ES-I3 (cell line): ENCODE data around the gene LRGUK.
"Not testable (repeated sequence)": the region's sequence is repeated elsewhere in the genome, so short reads cannot be mapped to it uniquely, and the experiment has no call there.

ENCODE experiments used
- H3K36me3 ChIP-seq: 2 replicates; pipeline ENCODE4 v1.6.1; 2013; ENCODE audit warnings: mild to moderate bottlenecking, low read length, control low read depth, moderate library complexity; ENCODE audit not compliant: insufficient read depth
- H3K4me1 ChIP-seq: 2 replicates; pipeline ENCODE4 v1.6.1; 2013; ENCODE audit warnings: mild to moderate bottlenecking, control low read depth, low read length; ENCODE audit not compliant: insufficient read depth
- H3K9ac ChIP-seq: 2 replicates; pipeline ENCODE4 v1.6.1; 2013; ENCODE audit warnings: low read depth, mild to moderate bottlenecking, low read length, moderate library complexity
- H3K9me3 ChIP-seq: 2 replicates; pipeline ENCODE4 v1.6.1; 2013; ENCODE audit warnings: mild to moderate bottlenecking, low read length, moderate library complexity; ENCODE audit not compliant: control insufficient read depth, insufficient read depth

The LRGUK gene

DNA sequence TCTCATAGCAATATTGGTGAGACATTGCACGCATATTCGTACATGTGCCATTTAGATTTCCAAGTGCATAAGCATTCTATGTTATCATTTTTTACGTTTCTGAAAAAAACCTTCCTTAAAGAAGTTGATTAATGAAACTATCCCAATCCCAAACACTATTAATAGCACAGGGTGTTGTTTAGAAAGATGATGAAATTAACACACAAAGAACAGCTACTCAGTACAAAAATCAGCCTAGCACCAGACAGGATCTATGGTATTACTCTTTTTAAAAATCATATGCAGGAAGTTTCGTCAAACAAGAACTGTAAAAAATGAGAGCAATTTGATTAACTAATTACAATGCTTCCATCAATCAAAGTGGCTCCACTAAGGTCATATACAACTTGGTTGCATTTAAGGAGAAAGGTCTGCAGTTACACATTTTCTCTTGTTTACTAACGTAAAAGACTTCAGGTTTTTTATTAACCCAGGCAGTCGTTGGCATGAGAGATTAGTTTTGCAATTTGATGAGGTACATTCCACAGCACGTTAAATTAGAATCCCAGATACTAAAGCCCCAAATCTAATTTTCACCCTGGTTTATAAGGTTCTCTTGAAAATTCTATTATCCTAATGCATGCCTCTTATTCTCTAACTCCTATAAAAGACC is 151.5 kb downstream of the LRGUK start:
- no peaks in the 10 kb centered on the region for H3K36me3 ChIP-seq

GRCh38 chr7:134279336-134279735 is 152.2 kb downstream of the LRGUK start:
- Histone ChIP-seq H3K9me3 (no peaks in the 10 kb centered on the region), H3K4me1 (0 out of 2 replicates have a peak, but pooled peaks cover 5% of the 10 kb centered on the region), H3K36me3 (no peaks in the 10 kb centered on the region), H3K9ac (no peak overlapping the region)

More for the DNA sequence above, 151.5 kb downstream of the LRGUK start:
- no peaks in the 10 kb centered on the region for H3K9me3 ChIP-seq
- H3K9ac ChIP-seq: no peak overlapping the region
- 0 out of 2 replicates have a peak, but pooled peaks cover 5% of the 10 kb centered on the region for H3K4me1 ChIP-seq

DNA sequence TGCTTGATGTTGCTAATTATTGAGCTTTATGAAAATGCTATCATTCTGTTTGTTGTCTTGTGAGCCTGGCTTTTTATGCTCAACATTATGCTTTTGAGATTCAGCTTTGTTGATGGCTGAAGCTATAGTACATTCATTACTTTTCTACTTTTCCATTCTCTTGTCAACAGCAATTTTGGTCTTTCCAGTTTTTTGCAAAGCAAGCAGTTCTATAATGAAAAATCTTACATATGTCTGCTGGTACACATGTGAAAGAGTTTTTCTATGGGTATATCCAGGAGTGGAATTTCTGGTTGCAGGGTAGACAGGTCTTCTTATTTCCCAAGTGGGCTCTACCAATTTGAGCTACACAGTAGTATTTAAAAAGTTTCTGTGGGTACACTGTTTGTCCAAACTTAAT is 152.8 kb downstream of the LRGUK start:
- H3K36me3 ChIP-seq: no peaks in the 10 kb centered on the region
- H3K9me3 ChIP-seq: no peaks in the 10 kb centered on the region
- no peak overlapping the region for H3K9ac ChIP-seq
- 0 out of 2 replicates have a peak, but pooled peaks cover 5% of the 10 kb centered on the region for H3K4me1 ChIP-seq

DNA sequence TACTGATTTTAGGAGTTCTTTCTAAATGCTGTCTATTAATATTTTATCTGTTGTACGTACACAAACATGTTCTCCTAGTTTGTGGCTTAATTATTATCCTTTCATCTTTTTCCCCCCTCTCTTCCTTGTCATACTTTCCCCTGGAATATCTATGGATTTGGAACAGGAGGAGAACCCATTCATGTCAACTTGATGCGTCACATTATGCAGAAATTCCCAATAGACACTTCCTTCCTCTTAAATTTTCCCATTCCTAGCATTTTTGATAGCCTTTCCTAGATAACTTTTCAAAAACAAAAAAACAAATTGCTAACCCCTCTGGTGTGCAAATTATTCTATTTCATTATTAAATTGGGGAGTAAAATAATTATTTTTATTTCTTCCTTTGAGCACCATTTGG is 153.4 kb downstream of the LRGUK start:
- Histone ChIP-seq H3K9me3 (no peaks in the 10 kb centered on the region), H3K36me3 (no peaks in the 10 kb centered on the region), H3K4me1 (0 out of 2 replicates have a peak, but pooled peaks cover 5% of the 10 kb centered on the region), H3K9ac (no peak overlapping the region)

DNA sequence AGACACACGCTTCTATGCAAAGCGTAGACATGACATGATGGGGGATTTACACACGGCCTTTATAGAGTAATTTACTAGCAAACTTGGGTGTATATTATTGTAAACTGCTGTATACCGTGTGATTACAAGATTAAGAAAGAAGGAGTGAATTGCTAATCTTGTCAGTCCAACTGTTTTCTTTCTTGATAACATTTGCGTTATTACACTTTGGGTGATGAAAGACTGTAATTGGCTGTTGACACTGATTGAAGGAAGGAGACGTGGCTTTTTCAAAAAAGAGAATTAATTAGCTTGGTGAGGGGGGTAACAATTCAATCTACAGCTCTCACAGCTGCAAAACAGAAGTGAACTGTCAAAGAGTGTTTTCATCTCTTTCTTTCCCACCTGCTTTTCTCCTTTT is 156.9 kb downstream of the LRGUK start:
- Histone ChIP-seq H3K4me1 (no peaks in the 10 kb centered on the region), H3K36me3 (no peaks in the 10 kb centered on the region), H3K9ac (no peak overlapping the region), H3K9me3 (no peaks in the 10 kb centered on the region)

DNA sequence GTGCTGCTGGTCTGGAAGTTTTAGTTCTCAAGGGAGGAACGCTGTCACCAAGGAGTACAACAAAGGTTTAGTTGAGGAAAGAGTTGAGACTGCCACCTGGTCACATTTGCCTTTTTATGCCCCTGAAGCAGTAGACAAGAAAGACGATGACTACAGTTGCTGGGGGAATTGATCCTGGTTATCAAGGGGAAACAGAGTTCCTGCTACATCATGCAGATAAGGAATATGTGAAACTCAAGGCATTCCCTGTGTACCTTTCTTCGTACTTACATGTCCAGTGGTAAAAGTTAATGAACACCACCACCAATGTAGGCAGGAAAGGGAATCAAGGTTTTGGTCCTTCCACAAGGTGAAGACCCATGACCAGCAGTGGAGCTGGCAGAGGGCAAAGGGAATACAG is 157.8 kb downstream of the LRGUK start:
- Histone ChIP-seq H3K9ac (no peak overlapping the region), H3K9me3 (no peaks in the 10 kb centered on the region), H3K36me3 (no peaks in the 10 kb centered on the region), H3K4me1 (no peaks in the 10 kb centered on the region)

DNA sequence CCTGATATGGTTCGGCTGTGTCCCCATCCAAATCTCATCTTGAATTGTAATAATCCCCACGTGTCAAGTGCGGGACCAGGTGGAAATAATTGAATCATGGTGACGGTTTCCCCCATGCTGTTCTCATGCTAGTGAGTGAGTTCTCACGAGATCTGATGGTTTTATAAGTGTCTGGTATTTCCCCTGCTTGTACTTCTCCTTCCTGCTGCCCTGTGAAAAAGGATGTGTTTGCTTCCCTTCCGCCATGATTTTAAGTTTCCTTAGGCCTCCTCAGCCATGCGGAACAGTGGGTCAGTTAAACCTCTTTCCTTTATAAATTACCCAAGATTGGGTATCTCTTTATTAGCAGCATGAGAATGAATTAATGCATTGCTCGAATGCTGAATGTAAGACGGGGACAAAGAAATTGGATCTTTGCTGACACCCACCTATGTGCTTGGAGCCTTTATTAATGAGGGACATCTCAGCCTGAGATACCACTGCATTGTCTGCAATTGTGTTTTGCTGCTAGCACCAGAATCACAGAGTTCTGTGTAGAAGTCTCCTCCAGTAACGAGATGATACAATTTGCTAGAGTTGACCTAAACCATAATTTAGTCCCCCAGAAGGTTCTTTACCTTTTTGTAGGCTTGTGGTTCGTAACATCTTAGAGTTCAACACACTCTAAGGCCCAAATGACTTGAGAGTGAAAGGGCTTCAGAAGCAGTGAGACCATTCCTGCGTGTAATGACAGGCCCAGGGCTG is 160.9 kb downstream of the LRGUK start:
- Histone ChIP-seq H3K4me1 (no peaks in the 10 kb centered on the region), H3K9ac (no peak overlapping the region), H3K36me3 (no peaks in the 10 kb centered on the region), H3K9me3 (no peaks in the 10 kb centered on the region)

DNA sequence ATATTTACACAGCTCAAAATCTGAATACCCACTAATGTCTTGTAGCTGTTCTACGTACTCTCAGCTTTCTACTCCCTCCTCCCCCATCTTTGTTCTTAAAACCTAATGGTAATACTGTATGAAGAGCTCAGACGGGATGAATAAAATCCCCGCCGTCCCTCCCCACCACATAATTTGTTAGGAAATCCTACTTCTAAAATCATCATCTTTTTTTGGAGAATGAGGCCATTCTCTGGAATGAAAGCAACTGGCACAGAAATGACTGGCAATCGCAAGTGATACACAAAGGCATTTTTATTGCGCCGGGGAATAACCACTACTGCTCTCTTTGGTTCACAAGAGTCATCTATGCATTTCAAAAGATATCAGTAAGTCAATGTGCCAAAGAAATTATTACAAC is 162.3 kb downstream of the LRGUK start:
- no peaks in the 10 kb centered on the region for H3K36me3 ChIP-seq
- no peaks in the 10 kb centered on the region for H3K4me1 ChIP-seq
- no peak overlapping the region for H3K9ac ChIP-seq
- H3K9me3 ChIP-seq: no peaks in the 10 kb centered on the region

DNA sequence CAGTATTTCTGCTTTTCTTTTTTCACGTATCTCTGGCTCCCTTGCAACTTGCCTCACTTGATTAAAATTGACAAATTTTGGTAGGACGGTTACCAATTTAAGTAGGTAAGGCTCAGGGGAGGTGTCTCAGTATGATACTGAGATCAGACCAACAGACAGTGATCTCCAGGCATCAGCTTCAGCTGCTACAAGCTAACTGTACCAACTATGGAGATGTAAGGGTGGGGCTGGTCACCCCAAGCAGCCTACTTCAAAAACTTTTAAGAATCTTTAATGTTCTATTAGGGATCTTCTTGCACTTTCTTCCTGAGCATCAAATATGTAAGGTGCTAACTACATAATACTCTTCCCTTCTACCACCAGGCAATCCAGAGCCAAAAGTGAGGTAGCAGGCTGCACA is 162.7 kb downstream of the LRGUK start:
- H3K36me3 ChIP-seq: no peaks in the 10 kb centered on the region
- no peak overlapping the region for H3K9ac ChIP-seq

DNA sequence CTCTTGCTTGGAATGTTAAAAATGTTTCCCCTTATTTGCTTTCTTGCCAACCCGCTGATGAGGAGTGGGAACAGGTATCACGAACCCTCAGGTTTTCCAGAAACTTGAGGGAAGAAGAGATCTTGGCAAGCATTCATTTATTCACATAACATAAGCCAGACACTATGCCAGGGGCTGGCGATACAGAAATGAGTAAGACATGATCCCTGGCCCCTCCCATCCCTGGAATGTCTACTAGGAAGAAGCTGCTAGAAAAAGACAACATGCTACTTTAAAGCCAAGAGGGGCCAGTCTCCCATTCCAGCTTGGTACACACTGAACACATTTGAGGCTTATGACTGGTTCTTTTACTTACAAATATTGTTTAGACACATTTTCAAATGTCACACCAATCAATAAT is 163.1 kb downstream of the LRGUK start:
- H3K9ac ChIP-seq: no peak overlapping the region
- H3K9me3 ChIP-seq: no peaks in the 10 kb centered on the region
- H3K36me3 ChIP-seq: no peaks in the 10 kb centered on the region; the same call in 1 of the 2 replicates
- H3K4me1 ChIP-seq: no peaks in the 10 kb centered on the region

More for the DNA sequence above, 162.7 kb downstream of the LRGUK start:
- no peaks in the 10 kb centered on the region for H3K9me3 ChIP-seq
- H3K4me1 ChIP-seq: no peaks in the 10 kb centered on the region

- H3K9ac ChIP-seq: no peak overlapping the region
- H3K4me1 ChIP-seq: no peaks in the 10 kb centered on the region
- no peaks in the 10 kb centered on the region for H3K9me3 ChIP-seq
- peaks cover 5% of the 10 kb centered on the region; the same call in 1 of the 2 replicates for H3K36me3 ChIP-seq
These were observed 166.0 kb downstream of the LRGUK start for GRCh38 chr7:134293002-134293740.

- not testable (repeated sequence) for H3K4me1 ChIP-seq, H3K36me3 ChIP-seq, H3K9ac ChIP-seq, H3K9me3 ChIP-seq
These were observed 168.8 kb downstream of the LRGUK start for GRCh38 chr7:134295982-134296381.

- H3K36me3 ChIP-seq: peaks cover 5% of the 10 kb centered on the region; the same call in 1 of the 2 replicates
- peaks cover 8% of the 10 kb centered on the region; the same call in 1 of the 2 replicates for H3K4me1 ChIP-seq
- no peaks in the 10 kb centered on the region for H3K9me3 ChIP-seq
- no peak overlapping the region for H3K9ac ChIP-seq
These were observed 170.3 kb downstream of the LRGUK start for GRCh38 chr7:134297489-134297888.

DNA sequence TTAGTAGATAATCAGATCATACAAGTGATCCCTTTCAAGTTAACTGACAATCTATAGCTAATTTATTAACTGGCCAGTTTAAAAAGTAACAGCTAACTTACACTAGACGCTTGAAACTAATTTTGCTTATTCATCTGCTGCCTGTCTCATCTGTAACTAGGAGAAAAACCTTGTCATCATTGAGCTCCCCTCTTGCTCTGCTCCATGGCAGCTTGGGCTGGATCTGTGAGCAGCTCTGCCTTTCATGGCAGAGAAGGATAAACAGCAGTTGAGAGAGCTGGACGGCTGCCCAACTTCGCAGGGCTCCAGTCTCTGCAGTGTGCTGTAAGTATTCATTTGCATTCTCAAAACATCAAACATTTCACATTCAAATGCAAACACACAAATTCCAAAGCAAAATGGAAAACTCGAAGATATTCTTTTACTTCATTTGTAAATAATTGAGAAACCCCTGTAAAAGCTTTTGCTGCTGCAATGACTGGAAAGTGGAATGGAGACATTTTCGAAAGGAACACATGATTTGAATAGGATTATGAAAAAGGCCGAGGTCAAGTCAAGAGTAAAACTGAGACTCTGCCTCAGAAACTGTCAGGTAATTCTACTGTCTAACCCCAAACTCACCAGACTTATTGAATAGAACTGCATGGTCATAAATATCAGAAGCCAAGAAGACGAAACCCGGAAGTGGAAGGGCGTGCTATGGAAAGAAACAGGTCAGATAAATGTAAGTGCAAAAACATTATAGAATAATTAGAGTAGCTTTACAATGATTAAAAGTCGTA is 172.0 kb downstream of the LRGUK start:
- H3K36me3 ChIP-seq: peaks cover 5% of the 10 kb centered on the region; the same call in 1 of the 2 replicates
- peaks cover 8% of the 10 kb centered on the region; the same call in 1 of the 2 replicates for H3K4me1 ChIP-seq
- H3K9ac ChIP-seq: no peak overlapping the region
- H3K9me3 ChIP-seq: no peaks in the 10 kb centered on the region
